HCT116 (cell line): Measurements from ENCODE around the gene TJP1.

Source experiments
- CEBPB ChIP-seq: IDR thresholded peaks from 2 replicates; pipeline ENCODE4 v1.6.1; 2012; ENCODE audit warnings: low read depth
- EGR1 ChIP-seq: IDR thresholded peaks from 2 replicates; pipeline ENCODE4 v1.6.1; 2012; ENCODE audit warnings: low read depth
- EZH2 ChIP-seq: fragments of 200-600 bp; sonication (generic); IDR thresholded peaks from 2 replicates; pipeline ENCODE4 v1.6.1; 2017; ENCODE audit warnings: antibody characterized with exemption, mixed run types
- EZH2phosphoT487 ChIP-seq: fragments of 200-600 bp; IDR thresholded peaks from 2 replicates; pipeline ENCODE4 v1.6.1; 2018; ENCODE audit warnings: antibody characterized with exemption, borderline replicate concordance
- FOSL1 ChIP-seq: IDR thresholded peaks from 2 replicates; pipeline ENCODE4 v1.6.1; 2012; ENCODE audit warnings: low read depth
- POLR2A ChIP-seq: IDR thresholded peaks from 2 replicates; pipeline ENCODE4 v1.7.0; 2011; ENCODE audit warnings: borderline replicate concordance; ENCODE audit not compliant: insufficient read depth, insufficient read length; ENCODE audit errors: extremely low read depth
- POLR2AphosphoS5 ChIP-seq: IDR thresholded peaks from 2 replicates; pipeline ENCODE4 v1.6.1; 2011; ENCODE audit warnings: mild to moderate bottlenecking, low read depth, low read length, moderate library complexity
- RAD21 ChIP-seq: IDR thresholded peaks from 2 replicates; pipeline ENCODE4 v1.6.1; 2012; ENCODE audit warnings: low read depth, mild to moderate bottlenecking
- TF ChIP-seq, protein P1 (sequence below): IDR thresholded peaks from 2 replicates; pipeline ENCODE4 v1.6.1; 2012
- TF ChIP-seq, protein P2 (sequence below), 3 experiments: fragments of 200-600 bp in 1 of 3; sonication (generic) in 1 of 3; IDR thresholded peaks in 2 of 3; conservative IDR thresholded peaks in 1 of 3; 2 replicates each; pipeline ENCODE4 v1.5.1; 2012 to 2017; ENCODE audit warnings: low read depth in 2 of 3, low read length in 2 of 3, antibody characterized with exemption in 1 of 3, borderline replicate concordance in 1 of 3, control low read depth in 1 of 3, mild to moderate bottlenecking in 1 of 3, mixed read lengths in 1 of 3, mixed run types in 1 of 3, moderate library complexity in 1 of 3; ENCODE audit not compliant: insufficient read depth in 1 of 3

DNA sequence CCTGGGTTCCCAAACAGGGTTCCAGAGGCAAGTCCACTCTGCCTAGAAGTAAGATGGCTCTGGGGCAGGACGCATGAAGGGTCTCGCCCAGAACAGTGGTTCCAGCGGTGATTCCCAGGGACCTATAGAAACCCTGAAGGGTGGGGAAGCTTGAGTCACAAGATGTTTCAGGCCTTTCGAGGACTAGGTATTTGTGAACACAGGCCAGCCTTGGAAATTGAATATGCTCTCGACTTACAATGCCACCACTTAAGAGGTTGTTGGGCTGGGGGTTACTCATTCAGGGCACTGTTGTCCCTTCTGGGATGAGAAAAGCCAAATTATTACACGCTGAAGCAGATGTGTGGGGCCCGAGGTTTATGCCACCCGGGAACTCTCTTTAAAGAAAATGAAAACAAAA lies 152.0 kb downstream of the TJP1 start:
- TF ChIP-seq, protein P1, sequence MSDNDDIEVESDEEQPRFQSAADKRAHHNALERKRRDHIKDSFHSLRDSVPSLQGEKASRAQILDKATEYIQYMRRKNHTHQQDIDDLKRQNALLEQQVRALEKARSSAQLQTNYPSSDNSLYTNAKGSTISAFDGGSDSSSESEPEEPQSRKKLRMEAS: no peak
- TF ChIP-seq RAD21 (no peak), EZH2phosphoT487 (no peak), POLR2AphosphoS5 (no peak), CEBPB (no peak), EZH2 (no peak), POLR2A (no peak), EGR1 (no peak), FOSL1 (no peak)
- TF ChIP-seq, protein P2, sequence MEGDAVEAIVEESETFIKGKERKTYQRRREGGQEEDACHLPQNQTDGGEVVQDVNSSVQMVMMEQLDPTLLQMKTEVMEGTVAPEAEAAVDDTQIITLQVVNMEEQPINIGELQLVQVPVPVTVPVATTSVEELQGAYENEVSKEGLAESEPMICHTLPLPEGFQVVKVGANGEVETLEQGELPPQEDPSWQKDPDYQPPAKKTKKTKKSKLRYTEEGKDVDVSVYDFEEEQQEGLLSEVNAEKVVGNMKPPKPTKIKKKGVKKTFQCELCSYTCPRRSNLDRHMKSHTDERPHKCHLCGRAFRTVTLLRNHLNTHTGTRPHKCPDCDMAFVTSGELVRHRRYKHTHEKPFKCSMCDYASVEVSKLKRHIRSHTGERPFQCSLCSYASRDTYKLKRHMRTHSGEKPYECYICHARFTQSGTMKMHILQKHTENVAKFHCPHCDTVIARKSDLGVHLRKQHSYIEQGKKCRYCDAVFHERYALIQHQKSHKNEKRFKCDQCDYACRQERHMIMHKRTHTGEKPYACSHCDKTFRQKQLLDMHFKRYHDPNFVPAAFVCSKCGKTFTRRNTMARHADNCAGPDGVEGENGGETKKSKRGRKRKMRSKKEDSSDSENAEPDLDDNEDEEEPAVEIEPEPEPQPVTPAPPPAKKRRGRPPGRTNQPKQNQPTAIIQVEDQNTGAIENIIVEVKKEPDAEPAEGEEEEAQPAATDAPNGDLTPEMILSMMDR (IDR thresholded peaks at IDR 0.05 in 2 of 3, conservative IDR thresholded peaks at IDR 0.05 in 1 of 3; ENCODE audit: borderline replicate concordance in 1 of 3, insufficient read depth in 1 of 3, low read depth in 2 of 3, low read length in 2 of 3): no peak
